Measurements from ENCODE around the gene TRNAU1AP.
A peak's percentile ranks its signal among the peaks of the same experiment; 100 is the strongest.

Gene TRNAU1AP

DNA sequence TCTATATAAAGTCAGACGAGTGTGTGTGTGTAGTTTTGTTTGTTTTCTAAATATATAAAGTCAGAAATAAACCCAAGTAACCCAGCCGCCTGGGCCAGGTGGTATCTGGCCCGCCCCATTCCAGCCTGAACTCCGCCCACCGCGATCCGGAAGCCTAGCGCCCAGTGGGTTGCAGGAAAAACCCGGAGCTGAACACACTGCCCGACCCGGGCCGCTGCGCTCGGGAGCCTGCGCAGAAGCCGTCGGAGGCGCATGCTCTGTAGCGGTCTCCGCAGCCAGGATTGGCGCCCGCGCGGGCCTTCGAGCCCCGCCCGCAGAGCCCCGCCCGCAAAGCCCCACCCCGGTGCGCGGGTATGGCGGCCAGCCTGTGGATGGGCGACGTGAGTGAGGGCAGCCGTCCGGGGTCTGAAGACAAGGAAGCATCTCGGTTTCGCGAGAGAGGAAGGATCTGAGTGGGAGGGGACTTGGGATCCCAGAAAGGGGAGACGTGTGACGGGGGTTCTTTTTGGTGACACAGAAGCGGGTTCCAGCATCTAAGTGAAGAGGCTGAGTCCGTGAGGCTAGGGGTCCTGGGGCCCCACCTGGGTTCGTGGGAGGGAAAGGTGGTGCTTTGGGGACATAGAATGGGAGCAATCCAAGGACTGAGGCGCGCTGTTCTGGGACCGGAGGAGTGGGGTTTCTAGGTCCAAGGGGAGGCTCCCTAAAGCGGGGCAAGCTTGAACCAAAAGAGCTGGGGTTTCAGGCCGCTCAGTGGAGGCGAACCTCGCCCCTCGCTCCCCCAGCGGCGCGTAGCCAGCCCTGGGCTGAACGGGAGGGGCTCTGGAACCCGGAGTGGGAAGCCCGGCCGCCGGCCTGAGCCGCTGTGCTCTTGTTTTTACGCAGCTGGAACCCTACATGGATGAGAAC is at the start of gene TRNAU1AP:
Gene TRNAU1AP (plus strand): TSS at position 328 of the 906 bp plus-strand sequence. CDS start 26 bp downstream, at position 354.
- H3K4me3 ChIP-seq (ENCODE audit: low read depth, low read length), result peak within 1 kb of the TSS; percentile 97
- TF ChIP-seq, protein P1, sequence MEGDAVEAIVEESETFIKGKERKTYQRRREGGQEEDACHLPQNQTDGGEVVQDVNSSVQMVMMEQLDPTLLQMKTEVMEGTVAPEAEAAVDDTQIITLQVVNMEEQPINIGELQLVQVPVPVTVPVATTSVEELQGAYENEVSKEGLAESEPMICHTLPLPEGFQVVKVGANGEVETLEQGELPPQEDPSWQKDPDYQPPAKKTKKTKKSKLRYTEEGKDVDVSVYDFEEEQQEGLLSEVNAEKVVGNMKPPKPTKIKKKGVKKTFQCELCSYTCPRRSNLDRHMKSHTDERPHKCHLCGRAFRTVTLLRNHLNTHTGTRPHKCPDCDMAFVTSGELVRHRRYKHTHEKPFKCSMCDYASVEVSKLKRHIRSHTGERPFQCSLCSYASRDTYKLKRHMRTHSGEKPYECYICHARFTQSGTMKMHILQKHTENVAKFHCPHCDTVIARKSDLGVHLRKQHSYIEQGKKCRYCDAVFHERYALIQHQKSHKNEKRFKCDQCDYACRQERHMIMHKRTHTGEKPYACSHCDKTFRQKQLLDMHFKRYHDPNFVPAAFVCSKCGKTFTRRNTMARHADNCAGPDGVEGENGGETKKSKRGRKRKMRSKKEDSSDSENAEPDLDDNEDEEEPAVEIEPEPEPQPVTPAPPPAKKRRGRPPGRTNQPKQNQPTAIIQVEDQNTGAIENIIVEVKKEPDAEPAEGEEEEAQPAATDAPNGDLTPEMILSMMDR (IDR thresholded peaks at IDR 0.05; ENCODE audit: low read depth, low read length), result no peak

DNA sequence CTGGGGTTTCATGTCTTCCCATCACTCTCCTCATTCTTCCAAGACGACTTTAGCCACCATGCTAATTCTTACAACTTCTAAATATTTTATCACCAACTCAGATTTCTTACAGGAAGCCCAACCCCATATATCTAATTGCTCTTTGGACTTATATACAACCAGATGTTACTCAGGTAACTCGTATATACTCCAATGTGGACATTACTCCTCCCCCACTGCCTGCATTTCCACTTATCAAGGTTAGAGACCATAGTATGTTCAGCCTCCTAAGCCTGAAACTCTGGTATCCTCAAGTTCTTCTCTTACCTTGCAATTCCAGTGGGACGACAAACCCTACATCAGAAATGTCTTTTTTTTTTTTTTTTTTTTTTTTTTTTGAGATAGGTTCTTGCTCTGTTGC is 49.8 kb upstream of the TRNAU1AP start:
- TF ChIP-seq, protein P1 (IDR thresholded peaks at IDR 0.05; ENCODE audit: low read depth, low read length), result no peak
- H3K4me3 ChIP-seq (ENCODE audit: low read depth, low read length), result no peak overlapping the region

DNA sequence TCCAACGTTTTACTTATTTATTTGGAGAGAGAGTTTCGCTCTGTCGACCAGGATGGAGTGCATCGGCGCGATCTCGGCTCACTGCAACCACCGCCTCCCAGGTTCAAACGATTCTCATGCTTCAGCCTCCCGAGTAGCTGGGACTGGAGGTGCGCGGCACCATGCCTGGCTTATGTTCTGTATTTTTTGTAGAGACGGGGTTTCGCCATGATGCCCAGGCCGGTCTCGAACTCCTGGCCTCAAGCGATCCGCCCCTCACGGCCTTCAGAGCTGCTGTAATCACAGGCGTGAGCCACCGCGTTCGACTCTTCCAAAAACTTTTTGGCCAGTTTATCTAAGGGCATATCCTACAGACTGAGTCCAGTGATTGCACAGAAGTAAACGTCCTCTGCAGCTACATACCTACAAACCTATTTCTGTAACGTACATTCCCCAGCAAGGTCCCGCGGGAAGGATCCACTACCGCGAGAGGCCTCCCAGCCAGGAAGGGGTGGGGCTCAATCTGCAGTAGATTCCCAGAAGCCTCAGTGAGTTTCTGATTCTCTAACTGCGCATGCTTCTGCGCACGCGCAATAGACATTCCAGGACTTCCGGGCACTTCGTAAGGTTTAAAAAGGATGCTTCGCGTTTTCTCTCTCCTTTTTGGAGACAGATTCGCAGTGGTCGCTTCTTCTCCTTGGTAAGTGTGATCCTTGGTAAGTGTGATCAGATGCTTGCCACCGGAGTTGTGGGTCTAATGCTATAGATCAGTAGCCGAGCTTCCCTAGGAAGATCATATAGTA is 47.3 kb upstream of the TRNAU1AP start, which contains the start of gene RCC1:
Gene RCC1 (plus strand): TSS at position 638 of the 782 bp plus-strand sequence. CDS start 23,824 bp downstream, outside the sequence.
- TF ChIP-seq, protein P1 (IDR thresholded peaks at IDR 0.05; ENCODE audit: low read depth, low read length), result no peak
- H3K4me3 ChIP-seq (ENCODE audit: low read depth, low read length), result peak within 1 kb of the TSS; percentile 70

DNA sequence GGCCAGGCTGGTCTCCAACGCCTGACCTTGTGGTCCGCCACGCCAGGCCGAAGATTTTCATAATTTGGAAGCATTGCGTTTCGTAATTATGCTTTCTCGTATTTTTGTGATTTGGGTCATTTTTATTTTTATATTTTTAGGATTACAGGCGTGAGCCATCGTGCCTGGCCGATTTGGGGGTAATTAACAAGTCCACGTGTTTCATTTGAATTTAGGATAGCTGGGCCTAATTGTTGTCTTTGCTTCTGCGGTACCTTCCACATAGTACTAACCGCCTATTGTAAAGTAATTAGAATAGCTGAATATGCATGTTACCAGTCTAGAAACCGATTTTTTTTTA is 46.0 kb upstream of the TRNAU1AP start:
- TF ChIP-seq, protein P1 (IDR thresholded peaks at IDR 0.05; ENCODE audit: low read depth, low read length), result no peak
- H3K4me3 ChIP-seq (ENCODE audit: low read depth, low read length), result peak overlapping the region; percentile 70

DNA sequence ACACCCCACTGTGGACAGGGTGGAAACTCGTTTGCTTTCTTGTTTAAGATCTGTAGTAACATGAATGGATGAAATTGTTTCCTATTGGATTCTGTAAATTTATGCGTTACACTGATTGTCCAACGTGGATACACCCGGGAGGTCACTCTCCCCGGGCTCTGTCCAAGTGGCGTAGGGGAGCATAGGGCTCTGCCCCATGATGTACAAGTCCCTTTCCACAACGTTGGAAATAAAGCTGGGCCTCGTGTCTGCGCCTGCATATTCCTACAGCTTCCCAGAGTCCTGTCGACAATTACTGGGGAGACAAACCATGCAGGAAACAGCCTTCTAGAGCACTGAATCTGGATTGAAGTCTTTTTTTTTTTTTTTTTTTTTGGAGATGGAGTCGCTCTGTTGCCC is 45.6 kb upstream of the TRNAU1AP start:
- TF ChIP-seq, protein P1 (IDR thresholded peaks at IDR 0.05; ENCODE audit: low read depth, low read length), result no peak
- peak overlapping the region; percentile 70 for H3K4me3 ChIP-seq (ENCODE audit: low read depth, low read length)

DNA sequence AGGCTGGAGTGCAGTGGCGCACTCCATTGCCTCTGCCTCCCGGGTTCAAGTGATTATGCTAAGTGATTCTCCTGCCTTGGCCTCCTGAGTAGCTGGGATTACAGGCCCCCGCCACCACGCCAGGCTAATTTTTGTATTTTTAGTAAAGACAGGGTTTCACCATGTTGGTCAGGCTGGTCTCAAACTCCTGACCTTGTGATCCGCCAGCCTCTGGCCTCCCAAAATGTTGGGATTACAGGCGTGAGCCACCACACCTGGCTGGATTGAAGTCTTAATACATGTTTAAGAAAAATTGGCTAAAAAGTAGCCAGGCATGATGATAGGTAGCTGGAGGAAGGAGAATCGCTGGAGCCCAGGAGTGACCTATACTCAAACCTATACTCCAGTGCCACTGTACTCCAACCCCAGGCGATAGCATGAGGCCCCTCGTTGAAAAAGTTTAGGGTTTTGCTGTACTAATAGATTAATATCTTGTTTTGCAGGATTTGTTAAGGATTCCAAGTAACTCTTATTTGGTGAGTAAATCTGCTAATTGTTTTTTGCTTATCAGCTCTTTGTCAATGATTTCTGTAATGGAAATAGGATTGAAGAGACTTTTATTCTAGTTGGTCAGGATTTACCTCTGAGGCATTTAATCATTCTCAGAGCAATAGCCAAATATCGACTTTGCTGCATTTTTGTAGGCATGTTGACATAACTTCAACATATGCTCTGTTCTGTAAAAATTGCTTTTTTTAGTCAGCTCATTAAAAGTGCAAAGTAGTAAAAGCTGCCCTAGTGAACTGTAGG is 45.0 kb upstream of the TRNAU1AP start:
- H3K4me3 ChIP-seq (ENCODE audit: low read depth, low read length), result peak overlapping the region; percentile 70
- TF ChIP-seq, protein P1 (IDR thresholded peaks at IDR 0.05; ENCODE audit: low read depth, low read length), result no peak
